ENCODE measurements around the gene MGP.

DNA sequence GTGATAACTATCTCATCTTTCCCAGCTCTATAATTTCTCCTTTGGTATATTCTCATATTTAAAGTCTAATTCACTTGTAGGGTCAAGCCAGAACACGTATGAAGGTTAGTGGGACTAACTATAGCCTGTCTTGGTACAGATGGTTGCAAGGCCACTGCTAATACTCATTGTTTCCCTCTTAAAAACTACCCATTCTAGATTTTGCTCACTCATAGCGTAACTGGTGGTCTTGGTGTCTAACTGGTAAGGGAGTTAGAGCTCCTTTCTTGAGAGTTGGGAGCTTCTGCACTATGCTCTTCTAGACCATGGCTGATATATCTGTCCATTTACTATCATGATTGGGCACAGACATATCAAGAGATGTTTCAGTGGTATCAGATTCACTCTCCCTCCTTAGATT lies 8.8 kb downstream of the MGP start:
- TF ChIP-seq CTCF (IDR thresholded peaks at IDR 0.05) (no peak), ZFX (IDR thresholded peaks at IDR 0.05; ENCODE audit: borderline replicate concordance) (no peak)

Measured in 22Rv1 (cell line).